Ishikawa (cell line): Measurements from ENCODE around the gene ADISSP.

Experiments used
- CEBPB ChIP-seq: IDR thresholded peaks from 2 replicates; pipeline ENCODE4 v1.6.1; 2012
- EGR1 ChIP-seq: IDR thresholded peaks from 2 replicates; pipeline ENCODE4 v1.6.1; 2012
- TAF1 ChIP-seq: IDR thresholded peaks from 2 replicates; pipeline ENCODE4 v1.6.1; 2012; ENCODE audit warnings: low read depth, mild to moderate bottlenecking
- YY1 ChIP-seq: IDR thresholded peaks from 2 replicates; pipeline ENCODE4 v1.6.1; 2012; ENCODE audit warnings: low read depth
- TF ChIP-seq, protein P1 (sequence below): IDR thresholded peaks from 2 replicates; pipeline ENCODE4 v1.6.1; 2012; ENCODE audit warnings: low read depth, mild to moderate bottlenecking
- TF ChIP-seq, protein P2 (sequence below): IDR thresholded peaks from 2 replicates; pipeline ENCODE4 v1.6.1; 2012

DNA sequence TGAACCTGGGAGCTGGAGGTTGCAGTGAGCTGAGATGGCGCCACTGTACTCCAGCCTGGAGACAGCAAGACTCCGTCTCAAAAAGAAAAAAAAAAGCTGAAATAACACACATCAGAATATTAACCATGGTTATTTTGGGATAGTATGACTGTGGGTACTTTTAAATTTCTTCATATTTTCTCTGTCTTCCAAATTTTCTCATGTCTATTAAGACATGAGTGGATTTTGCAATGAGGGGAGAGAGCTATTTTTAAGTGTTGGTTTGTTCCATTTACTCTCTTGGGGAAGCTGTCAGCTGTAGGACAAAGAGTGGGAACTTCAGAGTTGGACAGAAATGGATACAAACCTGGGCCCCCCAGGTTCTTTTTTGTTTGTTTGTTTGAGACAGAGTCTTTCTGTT lies 10.3 kb downstream of the ADISSP start:
- TF ChIP-seq CEBPB (no peak), TAF1 (no peak), EGR1 (no peak), YY1 (no peak)
- TF ChIP-seq, protein P1, sequence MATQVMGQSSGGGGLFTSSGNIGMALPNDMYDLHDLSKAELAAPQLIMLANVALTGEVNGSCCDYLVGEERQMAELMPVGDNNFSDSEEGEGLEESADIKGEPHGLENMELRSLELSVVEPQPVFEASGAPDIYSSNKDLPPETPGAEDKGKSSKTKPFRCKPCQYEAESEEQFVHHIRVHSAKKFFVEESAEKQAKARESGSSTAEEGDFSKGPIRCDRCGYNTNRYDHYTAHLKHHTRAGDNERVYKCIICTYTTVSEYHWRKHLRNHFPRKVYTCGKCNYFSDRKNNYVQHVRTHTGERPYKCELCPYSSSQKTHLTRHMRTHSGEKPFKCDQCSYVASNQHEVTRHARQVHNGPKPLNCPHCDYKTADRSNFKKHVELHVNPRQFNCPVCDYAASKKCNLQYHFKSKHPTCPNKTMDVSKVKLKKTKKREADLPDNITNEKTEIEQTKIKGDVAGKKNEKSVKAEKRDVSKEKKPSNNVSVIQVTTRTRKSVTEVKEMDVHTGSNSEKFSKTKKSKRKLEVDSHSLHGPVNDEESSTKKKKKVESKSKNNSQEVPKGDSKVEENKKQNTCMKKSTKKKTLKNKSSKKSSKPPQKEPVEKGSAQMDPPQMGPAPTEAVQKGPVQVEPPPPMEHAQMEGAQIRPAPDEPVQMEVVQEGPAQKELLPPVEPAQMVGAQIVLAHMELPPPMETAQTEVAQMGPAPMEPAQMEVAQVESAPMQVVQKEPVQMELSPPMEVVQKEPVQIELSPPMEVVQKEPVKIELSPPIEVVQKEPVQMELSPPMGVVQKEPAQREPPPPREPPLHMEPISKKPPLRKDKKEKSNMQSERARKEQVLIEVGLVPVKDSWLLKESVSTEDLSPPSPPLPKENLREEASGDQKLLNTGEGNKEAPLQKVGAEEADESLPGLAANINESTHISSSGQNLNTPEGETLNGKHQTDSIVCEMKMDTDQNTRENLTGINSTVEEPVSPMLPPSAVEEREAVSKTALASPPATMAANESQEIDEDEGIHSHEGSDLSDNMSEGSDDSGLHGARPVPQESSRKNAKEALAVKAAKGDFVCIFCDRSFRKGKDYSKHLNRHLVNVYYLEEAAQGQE, result no peak
- TF ChIP-seq, protein P2, sequence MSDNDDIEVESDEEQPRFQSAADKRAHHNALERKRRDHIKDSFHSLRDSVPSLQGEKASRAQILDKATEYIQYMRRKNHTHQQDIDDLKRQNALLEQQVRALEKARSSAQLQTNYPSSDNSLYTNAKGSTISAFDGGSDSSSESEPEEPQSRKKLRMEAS, result no peak
